Mammary epithelial cell (primary cell): ENCODE measurements around the gene LMAN2.

ENCODE experiments used
- CTCF ChIP-seq, 2 donors: IDR thresholded peaks in 1 of 2; conservative IDR thresholded peaks in 1 of 2; 2 replicates each; pipeline ENCODE4 v1.5.1; 2011 to 2012; ENCODE audit warnings: inconsistent platforms in 2 of 2, low read length in 2 of 2, mild to moderate bottlenecking in 2 of 2, control low read depth in 1 of 2, low read depth in 1 of 2; ENCODE audit not compliant: insufficient read depth in 1 of 2; ENCODE audit errors: extremely low read depth in 1 of 2
- EZH2 ChIP-seq: IDR thresholded peaks from 2 replicates; pipeline ENCODE4 v1.6.1; 2012; ENCODE audit warnings: low read length, inconsistent platforms, borderline replicate concordance

GRCh38 chr5:177311723-177312648 lies 39.5 kb downstream of the LMAN2 start, which contains the start of gene MXD3:
- TF ChIP-seq EZH2 (no peak), CTCF (conservative IDR thresholded peaks at IDR 0.05 in 1 of 2, IDR thresholded peaks at IDR 0.05 in 1 of 2; ENCODE audit: extremely low read depth in 1 of 2, insufficient read depth in 1 of 2, low read depth in 1 of 2, low read length in 2 of 2) (no peak)
